Natural killer cell treated with Interleukin-12 subunit alpha and Interleukin-12 subunit beta and Interleukin-15 and Interleukin-18, amount 100 ng/mL, for 72 hours (primary cell): ENCODE results near the gene KRTAP4-6. TPM values are rescaled to one million over a fixed set of nuclear protein-coding genes. Genes with fewer than 3 reads are reported as not detected.
"Not testable (repeated sequence)": the region's sequence is repeated elsewhere in the genome, so short reads cannot be mapped to it uniquely, and the experiment has no call there.

Experiments
- ATAC-seq, 2 donors: fragments of 150-1000 bp; cut with Tn5 transposase in 1 of 2; sonication (Bioruptor Pico), chemical (Tn5 transposase) in 1 of 2; 2 replicates each; pipeline ENCODE4 v1.10.0; 2021
- DNase-seq: peaks from one replicate; pipeline ENCODE4 v3.0.0; 2022; ENCODE audit warnings: low spot score
- H3K27ac Mint-ChIP-seq, 2 donors: 1 replicate in 1 of 2; 2 replicates in 1 of 2; pipeline ENCODE4 v1.8.0; 2022; ENCODE audit warnings: mixed read lengths in 2 of 2, mild to moderate bottlenecking in 1 of 2, moderate library complexity in 1 of 2
- H3K27me3 Mint-ChIP-seq, 2 donors: 1 replicate in 1 of 2; 2 replicates in 1 of 2; pipeline ENCODE4 v1.8.0; 2022; ENCODE audit warnings: mixed read lengths in 2 of 2
- H3K36me3 Mint-ChIP-seq: one replicate; pipeline ENCODE4 v1.8.0; 2022; ENCODE audit warnings: mixed read lengths
- H3K4me1 Mint-ChIP-seq, 2 donors: 1 replicate in 1 of 2; 2 replicates in 1 of 2; pipeline ENCODE4 v1.8.0; 2022; ENCODE audit warnings: low read depth in 2 of 2, mixed read lengths in 2 of 2, mild to moderate bottlenecking in 1 of 2
- H3K4me3 Mint-ChIP-seq: one replicate; pipeline ENCODE4 v1.8.0; 2022; ENCODE audit warnings: mixed read lengths
- H3K9me3 Mint-ChIP-seq: 2 replicates; pipeline ENCODE4 v1.8.0; 2022; ENCODE audit warnings: mixed read lengths
- total RNA-seq, 2 donors: library from RNA; stranded (reverse); gene quantifications; one replicate each; pipeline ENCODE4 v1.2.3, GENCODE V29; 2022

KRTAP4-6 gene
- total RNA-seq, 2 donors from 2014 or later: not detected

- DNase-seq: no peak
- Mint-ChIP-seq H3K27ac (no peak overlapping the region), H3K27me3 (peaks cover 22 to 31% of the 10 kb centered on the region in 2 donors), H3K9me3 (no peaks in the 10 kb centered on the region), H3K4me3 (no peak overlapping the region), H3K4me1 (no peaks in the 10 kb centered on the region), H3K36me3 (no peaks in the 10 kb centered on the region)
- ATAC-seq: no peak
These were observed 8.4 kb downstream of the KRTAP4-6 start for GRCh38 chr17:41131979-41132378.

- ATAC-seq: no peak
- Mint-ChIP-seq H3K9me3 (no peaks in the 10 kb centered on the region), H3K27ac (no peak overlapping the region), H3K36me3 (no peaks in the 10 kb centered on the region), H3K4me1 (peaks cover 0 to 5% of the 10 kb centered on the region in 2 donors), H3K27me3 (peaks cover 31 to 51% of the 10 kb centered on the region in 2 donors), H3K4me3 (no peak overlapping the region)
- DNase-seq: no peak
These were observed 13.0 kb downstream of the KRTAP4-6 start for GRCh38 chr17:41127371-41127770.

- Mint-ChIP-seq H3K4me1 (peaks cover 0 to 5% of the 10 kb centered on the region in 2 donors), H3K27me3 (peaks cover 30 to 45% of the 10 kb centered on the region in 2 donors), H3K27ac (no peak overlapping the region), H3K4me3 (no peak overlapping the region), H3K9me3 (no peaks in the 10 kb centered on the region), H3K36me3 (no peaks in the 10 kb centered on the region)
- ATAC-seq (no peak), DNase-seq (no peak)
These were observed 13.9 kb downstream of the KRTAP4-6 start for GRCh38 chr17:41126412-41126811.

GRCh38 chr17:41125064-41125463 lies 15.3 kb downstream of the KRTAP4-6 start:
- no peak overlapping the region for H3K27ac Mint-ChIP-seq
- no peaks in the 10 kb centered on the region for H3K36me3 Mint-ChIP-seq
- H3K4me1 Mint-ChIP-seq: peaks cover 0 to 7% of the 10 kb centered on the region in 2 donors
- H3K9me3 Mint-ChIP-seq: no peaks in the 10 kb centered on the region
- H3K4me3 Mint-ChIP-seq: no peak overlapping the region
- ATAC-seq (no peak), DNase-seq (no peak)
- H3K27me3 Mint-ChIP-seq: peaks cover 29 to 43% of the 10 kb centered on the region in 2 donors

- H3K4me3 Mint-ChIP-seq, H3K4me1 Mint-ChIP-seq, H3K27ac Mint-ChIP-seq, DNase-seq, H3K36me3 Mint-ChIP-seq, ATAC-seq, H3K9me3 Mint-ChIP-seq: not testable (repeated sequence)
- peaks cover 31 to 43% of the 10 kb centered on the region in 2 donors for H3K27me3 Mint-ChIP-seq
These were observed 16.4 kb downstream of the KRTAP4-6 start, which contains the start of gene KRTAP4-12 for GRCh38 chr17:41123991-41124371. Gene KRTAP4-12, minus strand, starts transcription at chr17:41124182. Its CDS starts 60 bp downstream, at chr17:41124122.

- ATAC-seq, DNase-seq, H3K27ac Mint-ChIP-seq, H3K36me3 Mint-ChIP-seq, H3K9me3 Mint-ChIP-seq, H3K4me1 Mint-ChIP-seq, H3K4me3 Mint-ChIP-seq: not testable (repeated sequence)
- H3K27me3 Mint-ChIP-seq: peaks cover 28 to 43% of the 10 kb centered on the region in 2 donors
These were observed 16.9 kb downstream of the KRTAP4-6 start for GRCh38 chr17:41123292-41123990.

- Mint-ChIP-seq H3K27ac (no peak overlapping the region), H3K4me1 (peaks cover 0 to 10% of the 10 kb centered on the region in 2 donors), H3K4me3 (no peak overlapping the region), H3K27me3 (peaks cover 27 to 47% of the 10 kb centered on the region in 2 donors), H3K9me3 (no peaks in the 10 kb centered on the region), H3K36me3 (peaks cover 4% of the 10 kb centered on the region)
- ATAC-seq: no peak
- no peak for DNase-seq
These were observed 18.6 kb downstream of the KRTAP4-6 start for GRCh38 chr17:41121742-41122141.

- peaks cover 31 to 57% of the 10 kb centered on the region in 2 donors for H3K27me3 Mint-ChIP-seq
- not testable (repeated sequence) for H3K27ac Mint-ChIP-seq
These were observed 20.4 kb downstream of the KRTAP4-6 start for GRCh38 chr17:41119696-41120690.

GRCh38 chr17:41118721-41119120 lies 21.6 kb downstream of the KRTAP4-6 start:
- peaks cover 0 to 10% of the 10 kb centered on the region in 2 donors for H3K4me1 Mint-ChIP-seq
- H3K27ac Mint-ChIP-seq: no peak overlapping the region
- H3K4me3 Mint-ChIP-seq: no peak overlapping the region
- no peaks in the 10 kb centered on the region for H3K9me3 Mint-ChIP-seq
- DNase-seq (no peak), ATAC-seq (no peak)
- peaks cover 4% of the 10 kb centered on the region for H3K36me3 Mint-ChIP-seq
- peaks cover 32 to 51% of the 10 kb centered on the region in 2 donors for H3K27me3 Mint-ChIP-seq

More at GRCh38 chr17:41119696-41120690, 20.4 kb downstream of the KRTAP4-6 start:
- H3K4me3 Mint-ChIP-seq, ATAC-seq, DNase-seq, H3K36me3 Mint-ChIP-seq, H3K4me1 Mint-ChIP-seq, H3K9me3 Mint-ChIP-seq: not testable (repeated sequence)

GRCh38 chr17:41117846-41118386 lies 22.4 kb downstream of the KRTAP4-6 start, which contains the start of gene KRTAP4-11:
Gene KRTAP4-11, minus strand, starts transcription at chr17:41118373. Its CDS starts 58 bp downstream, at chr17:41118315.
- ATAC-seq, H3K4me1 Mint-ChIP-seq, H3K36me3 Mint-ChIP-seq, H3K9me3 Mint-ChIP-seq, DNase-seq, H3K27ac Mint-ChIP-seq, H3K4me3 Mint-ChIP-seq: not testable (repeated sequence)
- H3K27me3 Mint-ChIP-seq: peaks cover 27 to 44% of the 10 kb centered on the region in 2 donors

GRCh38 chr17:41116297-41116696 lies 24.0 kb downstream of the KRTAP4-6 start:
- H3K27ac Mint-ChIP-seq: no peak overlapping the region
- no peak for ATAC-seq
- H3K4me3 Mint-ChIP-seq: no peak overlapping the region
- peaks cover 0 to 4% of the 10 kb centered on the region in 2 donors for H3K4me1 Mint-ChIP-seq
- H3K27me3 Mint-ChIP-seq: peaks cover 24 to 38% of the 10 kb centered on the region in 2 donors
- no peaks in the 10 kb centered on the region for H3K9me3 Mint-ChIP-seq
- H3K36me3 Mint-ChIP-seq: peaks cover 4% of the 10 kb centered on the region
- DNase-seq: no peak

GRCh38 chr17:41111151-41111885 lies 29.0 kb downstream of the KRTAP4-6 start:
- Mint-ChIP-seq H3K9me3 (no peaks in the 10 kb centered on the region), H3K4me1 (no peaks in the 10 kb centered on the region), H3K36me3 (no peaks in the 10 kb centered on the region), H3K27ac (no peak overlapping the region), H3K4me3 (no peak overlapping the region), H3K27me3 (peaks cover 14 to 45% of the 10 kb centered on the region in 2 donors)
- ATAC-seq: no peak
- no peak for DNase-seq
